Measurements from ENCODE around the gene ST6GALNAC3.

DNA sequence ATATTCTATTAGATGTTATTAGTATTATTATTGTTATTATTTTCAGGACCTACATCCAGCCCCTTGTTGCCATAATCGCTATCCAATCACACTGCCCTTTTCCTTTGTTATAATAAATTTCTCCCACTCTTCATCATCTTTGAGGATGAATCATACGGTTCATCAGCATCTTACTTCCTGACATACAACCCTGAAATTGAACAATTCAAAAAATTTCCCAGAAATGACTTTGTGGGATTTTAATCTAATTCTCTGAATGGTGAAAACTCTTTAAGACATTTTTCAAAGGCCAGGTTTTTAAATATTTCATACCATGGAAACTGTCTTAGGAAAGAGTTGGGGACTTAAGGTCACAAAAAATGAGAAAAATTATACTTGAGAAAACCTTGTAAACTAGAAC lies 353.5 kb downstream of the ST6GALNAC3 start:
- TF ChIP-seq, protein P1, sequence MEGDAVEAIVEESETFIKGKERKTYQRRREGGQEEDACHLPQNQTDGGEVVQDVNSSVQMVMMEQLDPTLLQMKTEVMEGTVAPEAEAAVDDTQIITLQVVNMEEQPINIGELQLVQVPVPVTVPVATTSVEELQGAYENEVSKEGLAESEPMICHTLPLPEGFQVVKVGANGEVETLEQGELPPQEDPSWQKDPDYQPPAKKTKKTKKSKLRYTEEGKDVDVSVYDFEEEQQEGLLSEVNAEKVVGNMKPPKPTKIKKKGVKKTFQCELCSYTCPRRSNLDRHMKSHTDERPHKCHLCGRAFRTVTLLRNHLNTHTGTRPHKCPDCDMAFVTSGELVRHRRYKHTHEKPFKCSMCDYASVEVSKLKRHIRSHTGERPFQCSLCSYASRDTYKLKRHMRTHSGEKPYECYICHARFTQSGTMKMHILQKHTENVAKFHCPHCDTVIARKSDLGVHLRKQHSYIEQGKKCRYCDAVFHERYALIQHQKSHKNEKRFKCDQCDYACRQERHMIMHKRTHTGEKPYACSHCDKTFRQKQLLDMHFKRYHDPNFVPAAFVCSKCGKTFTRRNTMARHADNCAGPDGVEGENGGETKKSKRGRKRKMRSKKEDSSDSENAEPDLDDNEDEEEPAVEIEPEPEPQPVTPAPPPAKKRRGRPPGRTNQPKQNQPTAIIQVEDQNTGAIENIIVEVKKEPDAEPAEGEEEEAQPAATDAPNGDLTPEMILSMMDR (IDR thresholded peaks at IDR 0.05), result no peak
- no peak for TF ChIP-seq POLR2A (IDR thresholded peaks at IDR 0.05)
